IMR-90 (cell line): Measurements from ENCODE around the gene ATP5F1D. TPM values are rescaled to one million over a fixed set of nuclear protein-coding genes. Genes with fewer than 3 reads are reported as not detected.
A peak's percentile ranks its signal among the peaks of the same experiment; 100 is the strongest.

ENCODE experiments used
- ATAC-seq: fragments of 200-7000 bp; cut with Tn5 transposase; 2 replicates; pipeline ENCODE4 v1.9.1; 2020; ENCODE audit warnings: low read depth, mild to moderate bottlenecking, moderate library complexity
- BruUV-seq: library from RNA; stranded (reverse); fragments of 400-500 nt; replicated peaks from 2 replicates; lab custom pipeline; 2021; lab: Mats Ljungman, UMichigan
- CTCF ChIA-PET: fragments of 300-600 bp; formaldehyde crosslinking; extraction: SDS; loops from one replicate; lab custom pipeline; 2021; ENCODE audit warnings: antibody characterized with exemption; lab: Yijun Ruan, JAX
- POLR2A ChIA-PET: fragments of 300-600 bp; sonication (Branson Sonifier 250); formaldehyde crosslinking; loops from one replicate; lab custom pipeline; 2022; ENCODE audit warnings: antibody characterized with exemption; ENCODE audit not compliant: unreplicated experiment; lab: Charles Lee
- DNase-seq: peaks from one replicate; pipeline ENCODE4 v3.0.0; 2013
- H2AFZ ChIP-seq: replicated peaks from 2 replicates; pipeline ENCODE3; 2013; ENCODE audit warnings: low read length, mild to moderate bottlenecking; ENCODE audit not compliant: poor library complexity
- H2AK5ac ChIP-seq: 2 replicates; pipeline ENCODE4 v1.6.1; 2013; ENCODE audit warnings: low read depth, low read length, inconsistent platforms
- H2AK9ac ChIP-seq: replicated peaks from 2 replicates; pipeline ENCODE3; 2013; ENCODE audit warnings: mild to moderate bottlenecking, low read depth, low read length, moderate library complexity; ENCODE audit not compliant: poor library complexity
- H2BK120ac ChIP-seq: 2 replicates; pipeline ENCODE4 v1.6.1; 2013; ENCODE audit warnings: low read depth, low read length, inconsistent platforms
- H2BK15ac ChIP-seq: 3 replicates; pipeline ENCODE4 v1.6.1; 2013; ENCODE audit warnings: low read depth, low read length, inconsistent platforms
- H2BK20ac ChIP-seq: 2 replicates; pipeline ENCODE4 v1.6.1; 2013; ENCODE audit warnings: low read depth, mild to moderate bottlenecking, inconsistent platforms, low read length, moderate library complexity
- H2BK5ac ChIP-seq: 2 replicates; pipeline ENCODE4 v1.6.1; 2013; ENCODE audit warnings: mild to moderate bottlenecking, low read depth, low read length, inconsistent platforms; ENCODE audit not compliant: poor library complexity, severe bottlenecking
- H3K14ac ChIP-seq: replicated peaks from 2 replicates; pipeline ENCODE4 v1.6.1; 2013; ENCODE audit warnings: low read depth, low read length, inconsistent platforms
- H3K18ac ChIP-seq: 2 replicates; pipeline ENCODE4 v1.6.1; 2013; ENCODE audit warnings: low read depth, low read length, control low read depth
- H3K23ac ChIP-seq: 2 replicates; pipeline ENCODE4 v1.6.1; 2013; ENCODE audit warnings: low read depth, low read length, inconsistent platforms
- H3K27ac ChIP-seq: 2 replicates; pipeline ENCODE4 v1.5.1; 2013; ENCODE audit warnings: mild to moderate bottlenecking, control low read depth, low read length; ENCODE audit not compliant: insufficient read depth
- H3K27me3 ChIP-seq: 2 replicates; pipeline ENCODE4 v1.6.1; 2013; ENCODE audit warnings: low read length; ENCODE audit not compliant: control insufficient read depth, insufficient read depth
- H3K36me3 ChIP-seq: 2 replicates; pipeline ENCODE4 v1.6.1; 2013; ENCODE audit warnings: low read length, mixed read lengths; ENCODE audit not compliant: control insufficient read depth, insufficient read depth
- H3K4ac ChIP-seq: 2 replicates; pipeline ENCODE4 v1.6.1; 2013; ENCODE audit warnings: low read depth, low read length, inconsistent platforms
- H3K4me1 ChIP-seq: 2 replicates; pipeline ENCODE4 v1.6.1; 2013; ENCODE audit warnings: low read length, mixed read lengths; ENCODE audit not compliant: control insufficient read depth, insufficient read depth
- H3K4me2 ChIP-seq: 2 replicates; pipeline ENCODE4 v1.6.1; 2013; ENCODE audit warnings: low read depth, mild to moderate bottlenecking, control low read depth, low read length, moderate library complexity
- H3K4me3 ChIP-seq: 2 replicates; pipeline ENCODE4 v1.5.1; 2013; ENCODE audit warnings: low read depth, mild to moderate bottlenecking, control low read depth, low read length, moderate library complexity; ENCODE audit not compliant: insufficient read depth
- H3K56ac ChIP-seq: 2 replicates; pipeline ENCODE4 v1.6.1; 2013; ENCODE audit warnings: low read length, inconsistent platforms; ENCODE audit not compliant: insufficient read depth; ENCODE audit errors: extremely low read depth
- H3K79me1 ChIP-seq, 2 experiments: 2 replicates each; pipeline ENCODE4 v1.6.1; 2013; ENCODE audit warnings: low read length in 2 of 2, inconsistent platforms in 1 of 2, low read depth in 1 of 2
- H3K9ac ChIP-seq: 2 replicates; pipeline ENCODE4 v1.6.1; 2013; ENCODE audit warnings: low read depth, low read length, control low read depth
- H3K9me1 ChIP-seq: 2 replicates; pipeline ENCODE4 v1.6.1; 2013; ENCODE audit warnings: low read length, inconsistent platforms; ENCODE audit not compliant: insufficient read depth
- H3K9me3 ChIP-seq: 2 replicates; pipeline ENCODE4 v1.6.1; 2013; ENCODE audit warnings: low read length; ENCODE audit not compliant: control insufficient read depth, insufficient read depth
- H4K20me1 ChIP-seq: 2 replicates; pipeline ENCODE4 v1.6.1; 2013; ENCODE audit warnings: low read length, inconsistent platforms; ENCODE audit not compliant: insufficient read depth
- H4K5ac ChIP-seq: 2 replicates; pipeline ENCODE4 v1.6.1; 2013; ENCODE audit warnings: mild to moderate bottlenecking, low read depth, low read length, control low read depth
- H4K8ac ChIP-seq, 2 experiments: 2 replicates each; pipeline ENCODE4 v1.6.1; 2013; ENCODE audit warnings: low read depth in 2 of 2, low read length in 2 of 2, control low read depth in 1 of 2, inconsistent platforms in 1 of 2
- H4K91ac ChIP-seq: 2 replicates; pipeline ENCODE4 v1.6.1; 2013; ENCODE audit warnings: low read depth, low read length, inconsistent platforms; ENCODE audit not compliant: insufficient read depth
- CEBPB ChIP-seq: IDR thresholded peaks from 2 replicates; pipeline ENCODE4 v1.6.1; 2012; ENCODE audit warnings: low read depth, low read length, improper control_type of control experiment
- RAD21 ChIP-seq: IDR thresholded peaks from 2 replicates; pipeline ENCODE4 v1.6.1; 2012; ENCODE audit warnings: low read length, improper control_type of control experiment
- SMC3 ChIP-seq: fragments of 150-350 bp; IDR thresholded peaks from 2 replicates; pipeline ENCODE4 v1.6.1; 2016; ENCODE audit warnings: low read depth, mild to moderate bottlenecking, antibody characterized with exemption, low read length, moderate library complexity
- WGBS, 2 experiments: methylation state at CpG; one replicate each; pipeline versions ENCODE4 v1.1.5 to v1.1.7; 2013; ENCODE audit warnings: missing lambda C conversion rate in 2 of 2; ENCODE audit not compliant: insufficient read length in 1 of 2; ENCODE audit errors: extremely low coverage in 2 of 2; 5-methylcytosine and 5-hydroxymethylcytosine counted together
- dilution Hi-C: fragments of 300-500 bp; cut with HindIII; formaldehyde crosslinking; loops from one replicate; pipeline ENCODE4 v1.14.3; 2018; ENCODE audit warnings: low sequenced_read_pairs; ENCODE audit not compliant: unreplicated experiment
- in situ Hi-C: fragments of 300-500 bp; cut with MboI; formaldehyde crosslinking; loops from 3 replicates; pipeline ENCODE4 v1.14.3; 2019; ENCODE audit warnings: low sequenced_read_pairs, inconsistent platforms, mixed read lengths
- intact Hi-C: fragments of 100-400 bp; cut with micrococcal nuclease; formaldehyde crosslinking; loops from 2 replicates; pipeline ENCODE4 v1.10.0; 2022
- polyA plus RNA-seq, 3 experiments: library from polyadenylated mRNA; depleted of rRNA; stranded (reverse); fragments of >200 nt; gene quantifications; 2 replicates each; pipeline ENCODE4 v1.2.3, GENCODE V29; 2012; ENCODE audit warnings: low replicate concordance in 1 of 3
- total RNA-seq: library from RNA; depleted of rRNA; stranded (reverse); fragments of >200 nt; gene quantifications from 2 replicates; pipeline ENCODE4 v1.2.3, GENCODE V29; 2012
- TF ChIP-seq, protein P1 (sequence below): conservative IDR thresholded peaks from 2 replicates; pipeline ENCODE4 v1.5.1; 2012; ENCODE audit warnings: mild to moderate bottlenecking, low read depth, low read length, improper control_type of control experiment

The ATP5F1D gene
- total and polyA plus RNA-seq, 2 of the 4 experiments (the other 2 are of a cell fraction) = 7.3 to 140 TPM

DNA sequence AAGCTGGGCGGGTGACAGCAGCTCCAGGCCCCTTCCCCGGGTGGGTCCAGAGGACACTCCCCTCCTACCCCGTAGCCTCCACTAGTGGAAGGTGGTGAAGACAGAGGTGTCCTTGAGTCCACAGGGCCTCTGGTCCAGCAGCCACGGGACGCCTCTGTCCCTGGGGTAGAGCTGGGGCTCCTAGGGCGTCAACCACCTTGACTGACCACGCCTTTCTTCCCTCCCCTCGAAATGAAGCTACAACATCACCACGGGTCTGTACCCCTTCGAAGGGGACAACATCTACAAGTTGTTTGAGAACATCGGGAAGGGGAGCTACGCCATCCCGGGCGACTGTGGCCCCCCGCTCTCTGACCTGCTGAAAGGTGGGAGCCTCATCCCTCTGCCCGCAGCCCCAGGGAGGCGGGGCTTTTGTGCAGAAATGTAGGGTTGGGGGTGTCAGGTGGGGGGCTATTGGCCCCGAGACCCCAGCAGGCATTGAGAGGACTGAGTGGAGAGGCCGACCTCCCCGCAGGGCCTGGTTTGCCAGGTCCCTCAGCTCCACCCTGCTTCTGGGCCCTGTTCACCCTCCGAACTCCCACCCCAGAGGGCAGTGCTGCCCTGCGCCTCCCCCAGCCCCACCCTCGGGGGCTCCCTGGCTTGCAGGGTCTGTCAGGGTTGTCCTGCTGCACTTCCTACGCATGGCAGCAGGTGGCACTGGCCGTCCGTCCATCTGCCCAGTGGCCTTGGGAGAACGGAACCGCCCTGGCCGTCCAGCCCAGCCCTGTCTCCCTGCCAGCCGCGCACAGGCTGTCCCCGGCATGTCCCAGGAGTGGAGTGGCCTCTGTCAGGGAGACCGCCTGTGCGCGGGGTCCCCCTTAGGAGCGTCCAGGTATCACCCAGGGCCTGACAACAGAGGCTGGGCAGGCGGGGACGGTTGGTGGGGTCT, 20.3 kb upstream of the ATP5F1D start:
- Histone ChIP-seq H3K4me2 (no peak overlapping the region), H3K36me3 (peaks cover 43% of the 10 kb centered on the region), H2BK15ac (no peak overlapping the region), H3K79me1 (peaks cover 18 to 58% of the 10 kb centered on the region in 2 experiments; a peak in 3 of 4 replicates), H2BK5ac (no peak overlapping the region), H3K56ac (no peak overlapping the region), H3K9me3 (no peaks in the 10 kb centered on the region), H4K20me1 (peaks cover 42% of the 10 kb centered on the region), H3K9ac (no peak overlapping the region), H3K4me3 (no peak overlapping the region), H3K4ac (no peak overlapping the region), H3K4me1 (no peaks in the 10 kb centered on the region), H3K27ac (no peak overlapping the region), H3K23ac (no peak overlapping the region), H4K8ac (no peak overlapping the region), H3K18ac (no peak overlapping the region), H2BK120ac (no peak overlapping the region), H3K27me3 (no peaks in the 10 kb centered on the region), H3K14ac (no peak overlapping the region), H2AK5ac (no peak overlapping the region), H2AFZ (peak overlapping the region; percentile 14), H2BK20ac (no peak overlapping the region), H4K5ac (no peak overlapping the region), H3K9me1 (no peaks in the 10 kb centered on the region), H2AK9ac (peak overlapping the region; percentile 37), H4K91ac (no peak overlapping the region)
- ChIA-PET CTCF (interaction anchor here (0.6 kb wide), 2 partner anchors 50 to 144 kb away, joined by 3 to 4 read pairs; no protein-coding TSS in a partner anchor), POLR2A (no interaction called here)
- no TSS peak for BruUV-seq
- DNase-seq (peak; percentile 54), ATAC-seq (peak; percentile 76)
- intact Hi-C loops = loop anchor here (2.0 kb wide), 1 partner anchor 46 kb away; no protein-coding TSS in a partner anchor
- dilution Hi-C loops = no loop called here
- WGBS, 2 experiments = 74% methylated on average over 4 of the region's 38 CpGs; no CpG with 5 or more reads in 1 of the 2 experiments
- in situ Hi-C loops = no loop called here
- TF ChIP-seq, protein P1, sequence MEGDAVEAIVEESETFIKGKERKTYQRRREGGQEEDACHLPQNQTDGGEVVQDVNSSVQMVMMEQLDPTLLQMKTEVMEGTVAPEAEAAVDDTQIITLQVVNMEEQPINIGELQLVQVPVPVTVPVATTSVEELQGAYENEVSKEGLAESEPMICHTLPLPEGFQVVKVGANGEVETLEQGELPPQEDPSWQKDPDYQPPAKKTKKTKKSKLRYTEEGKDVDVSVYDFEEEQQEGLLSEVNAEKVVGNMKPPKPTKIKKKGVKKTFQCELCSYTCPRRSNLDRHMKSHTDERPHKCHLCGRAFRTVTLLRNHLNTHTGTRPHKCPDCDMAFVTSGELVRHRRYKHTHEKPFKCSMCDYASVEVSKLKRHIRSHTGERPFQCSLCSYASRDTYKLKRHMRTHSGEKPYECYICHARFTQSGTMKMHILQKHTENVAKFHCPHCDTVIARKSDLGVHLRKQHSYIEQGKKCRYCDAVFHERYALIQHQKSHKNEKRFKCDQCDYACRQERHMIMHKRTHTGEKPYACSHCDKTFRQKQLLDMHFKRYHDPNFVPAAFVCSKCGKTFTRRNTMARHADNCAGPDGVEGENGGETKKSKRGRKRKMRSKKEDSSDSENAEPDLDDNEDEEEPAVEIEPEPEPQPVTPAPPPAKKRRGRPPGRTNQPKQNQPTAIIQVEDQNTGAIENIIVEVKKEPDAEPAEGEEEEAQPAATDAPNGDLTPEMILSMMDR = peak; percentile 62
- TF ChIP-seq SMC3 = peak; percentile 43
- no peak for TF ChIP-seq CEBPB
- TF ChIP-seq RAD21 = peak; percentile 55
